ENCODE data around the gene GRAP2.
"Not testable (repeated sequence)": the region's sequence is repeated elsewhere in the genome, so short reads cannot be mapped to it uniquely, and the experiment has no call there.

GRAP2 gene

GRCh38 chr22:39991159-39991860 is 90.4 kb downstream of the GRAP2 start:
- no peak for DNase-seq

DNA sequence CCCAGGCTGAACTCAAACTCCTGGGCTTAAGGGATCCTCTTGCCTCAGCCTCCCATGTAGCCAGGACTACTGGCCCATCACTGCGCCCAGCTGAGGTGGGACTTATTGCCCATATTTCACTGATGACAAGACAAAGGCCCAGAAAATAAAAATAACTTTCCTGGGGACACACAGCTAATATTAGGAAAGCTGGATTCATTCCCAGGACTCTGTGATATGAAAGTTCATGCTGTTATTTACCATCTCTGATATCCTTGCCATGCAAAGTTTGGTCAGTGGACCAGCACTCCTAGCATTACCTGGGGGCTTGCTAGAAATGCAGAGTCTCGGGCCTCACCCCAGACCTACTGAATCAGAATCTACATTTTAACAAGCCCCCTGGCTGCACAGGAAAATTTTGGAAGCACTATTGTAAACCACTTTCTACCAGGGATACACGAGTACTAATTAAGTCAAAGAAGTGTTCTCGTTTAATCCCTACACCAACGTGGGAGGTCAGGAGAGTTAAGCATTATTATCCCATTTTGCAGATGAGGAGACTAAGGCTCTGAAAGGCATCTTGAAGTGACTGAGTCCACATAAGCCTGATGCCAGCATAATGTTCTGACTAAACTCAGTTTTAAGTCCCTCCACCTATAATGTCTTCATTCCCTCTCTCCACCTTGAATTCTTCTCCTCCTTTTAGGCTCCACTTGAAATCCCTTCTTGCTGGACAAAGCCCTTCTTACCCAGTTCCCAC is 91.4 kb downstream of the GRAP2 start:
- DNase-seq, result no peak

- DNase-seq, result not testable (repeated sequence)
Measured at GRCh38 chr22:39992894-39993293, 92.0 kb downstream of the GRAP2 start.

DNA sequence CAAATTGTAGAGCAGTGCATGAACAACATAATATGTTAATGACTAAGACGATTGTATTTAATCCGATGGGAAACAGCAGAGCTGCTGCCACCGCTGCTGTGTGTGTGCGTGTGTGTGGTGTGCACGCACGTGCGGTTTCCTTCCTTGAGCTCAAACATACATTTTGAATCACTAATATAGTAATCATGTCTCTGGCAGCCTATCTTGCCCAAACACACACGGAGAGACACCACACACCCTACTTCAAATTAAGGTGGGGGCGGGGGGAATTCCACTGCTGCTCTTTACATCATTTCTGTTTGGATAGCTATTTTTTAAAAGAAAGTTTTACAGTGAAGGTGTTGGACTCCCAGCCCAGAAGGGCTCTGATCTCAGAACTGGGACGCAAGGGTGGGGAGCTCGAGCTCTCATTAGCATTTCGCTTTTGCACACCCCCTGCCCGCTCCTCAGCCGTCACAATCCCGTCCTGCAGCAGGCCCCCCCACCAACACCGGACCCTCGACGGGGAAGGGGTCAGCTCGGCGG is 93.2 kb downstream of the GRAP2 start:
- peak in 2 of 56 donors; percentile 7 to 10 for DNase-seq

DNA sequence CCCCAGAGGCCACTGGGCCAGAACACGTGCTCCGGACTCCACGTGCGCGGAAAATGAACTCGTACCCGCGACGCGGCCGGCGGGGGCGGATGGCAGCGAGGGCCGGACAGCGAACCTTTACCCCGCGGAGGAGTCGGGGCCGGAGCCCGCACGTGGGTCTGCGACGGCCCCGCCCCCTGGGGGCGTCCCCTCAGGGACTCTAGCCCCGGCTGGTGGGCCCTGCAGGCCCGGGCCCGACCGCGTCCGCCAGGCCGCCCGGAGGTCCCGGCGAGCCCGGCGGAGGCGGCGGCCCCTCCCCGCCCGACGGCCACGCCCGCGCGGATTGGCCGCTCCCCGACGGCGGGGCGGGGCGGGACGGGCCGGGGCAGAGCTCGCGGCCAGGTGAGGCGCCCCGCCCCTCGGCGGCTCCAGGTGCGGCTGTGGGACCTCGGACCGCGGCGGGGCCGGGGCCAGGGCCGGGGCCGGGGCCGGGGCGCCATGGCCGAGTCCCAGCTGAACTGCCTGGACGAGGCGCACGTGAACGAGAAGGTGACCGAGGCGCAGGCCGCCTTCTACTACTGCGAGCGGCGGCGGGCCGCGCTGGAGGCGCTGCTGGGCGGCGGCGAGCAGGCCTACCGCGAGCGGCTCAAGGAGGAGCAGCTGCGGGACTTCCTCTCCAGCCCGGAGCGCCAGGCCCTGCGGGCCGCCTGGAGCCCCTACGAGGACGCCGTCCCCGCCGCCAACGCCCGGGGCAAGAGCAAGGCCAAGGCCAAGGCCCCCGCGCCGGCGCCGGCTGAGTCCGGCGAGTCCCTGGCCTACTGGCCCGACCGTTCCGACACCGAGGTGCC is 93.9 kb downstream of the GRAP2 start, which contains the start of gene FAM83F:
FAM83F (plus strand) TSS at position 389 of the 827 bp plus-strand sequence; CDS start at position 478, 89 bp downstream.
- peak in 1 of 56 donors; percentile 9 for DNase-seq

DNA sequence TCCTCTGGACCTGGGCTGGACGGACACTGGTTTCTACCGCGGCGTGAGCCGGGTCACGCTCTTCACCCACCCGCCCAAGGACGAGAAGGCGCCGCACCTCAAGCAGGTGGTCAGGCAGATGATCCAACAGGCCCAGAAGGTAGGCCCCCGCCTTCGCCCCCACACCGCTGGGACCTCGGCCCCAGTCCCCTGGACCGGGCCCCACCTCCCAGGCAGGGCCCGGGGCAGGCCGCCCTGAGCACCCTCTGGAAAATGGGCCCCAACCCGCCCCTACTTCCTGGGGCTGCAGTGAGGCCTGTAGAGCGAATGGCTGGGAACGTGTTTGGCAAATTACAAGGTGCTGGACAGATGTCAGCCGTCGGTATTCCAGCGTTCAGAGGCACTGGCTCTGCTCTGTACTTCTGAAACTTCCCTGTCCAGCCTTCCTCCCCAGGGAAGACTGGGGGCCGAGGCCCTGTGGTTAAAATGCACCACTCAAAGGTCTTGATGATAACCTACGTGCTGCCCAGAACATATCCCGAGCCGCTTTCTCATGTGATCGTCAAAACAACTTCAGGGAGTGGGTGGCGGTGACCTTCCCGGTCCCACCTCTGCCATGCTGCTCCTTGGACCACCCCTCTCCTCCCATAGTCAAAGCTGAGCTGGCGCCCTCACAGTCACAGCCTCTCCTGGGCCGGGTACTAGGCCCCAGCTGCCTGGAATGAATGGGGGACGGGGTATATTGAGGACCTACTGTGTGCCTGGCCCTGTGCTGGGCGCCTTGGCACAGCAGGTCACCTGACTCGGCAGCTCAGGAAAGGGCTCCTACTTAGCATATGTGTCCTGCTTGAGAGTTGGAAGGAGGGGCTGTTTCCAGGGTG is 94.7 kb downstream of the GRAP2 start:
- DNase-seq, result no peak

GRCh38 chr22:39996732-39997131 is 95.8 kb downstream of the GRAP2 start:
- no peak for DNase-seq

GRCh38 chr22:39997421-39997820 is 96.5 kb downstream of the GRAP2 start:
- no peak for DNase-seq

- DNase-seq, result no peak
Measured at GRCh38 chr22:39997939-39998726, 97.2 kb downstream of the GRAP2 start.

DNA sequence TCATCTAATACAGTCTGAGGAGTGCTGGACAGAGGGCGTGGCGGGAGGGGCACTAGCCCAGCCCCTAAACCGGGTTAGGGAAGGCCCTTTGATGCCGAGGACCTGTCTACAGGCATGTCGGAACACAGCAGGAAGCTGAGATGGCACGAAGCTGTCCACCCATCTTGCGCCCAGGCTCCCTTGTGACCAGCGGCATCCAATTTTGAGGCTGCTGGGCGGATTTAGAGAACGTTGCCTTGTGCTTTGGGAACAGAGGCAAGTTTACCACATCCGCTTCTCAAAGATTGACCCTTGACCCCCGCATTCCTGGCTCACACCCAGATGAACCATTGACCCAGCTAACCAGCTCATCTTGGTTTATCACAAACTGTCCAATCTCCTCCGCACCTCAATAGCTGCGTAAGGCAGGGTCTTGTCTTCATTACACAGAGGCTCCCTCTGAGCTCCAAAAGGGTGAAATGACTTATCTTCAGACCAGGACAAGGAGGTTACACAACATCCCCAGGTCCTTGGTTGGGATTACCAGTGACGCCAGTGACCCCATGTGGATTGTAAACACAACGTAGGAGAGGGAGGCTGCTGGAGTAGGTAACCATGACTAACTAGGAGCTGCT is 98.4 kb downstream of the GRAP2 start:
- DNase-seq, result no peak

GRCh38 chr22:40000171-40000570 is 99.3 kb downstream of the GRAP2 start:
- DNase-seq, result no peak

- no peak for DNase-seq
Measured at GRCh38 chr22:40001106-40001505, 100.2 kb downstream of the GRAP2 start.

DNA sequence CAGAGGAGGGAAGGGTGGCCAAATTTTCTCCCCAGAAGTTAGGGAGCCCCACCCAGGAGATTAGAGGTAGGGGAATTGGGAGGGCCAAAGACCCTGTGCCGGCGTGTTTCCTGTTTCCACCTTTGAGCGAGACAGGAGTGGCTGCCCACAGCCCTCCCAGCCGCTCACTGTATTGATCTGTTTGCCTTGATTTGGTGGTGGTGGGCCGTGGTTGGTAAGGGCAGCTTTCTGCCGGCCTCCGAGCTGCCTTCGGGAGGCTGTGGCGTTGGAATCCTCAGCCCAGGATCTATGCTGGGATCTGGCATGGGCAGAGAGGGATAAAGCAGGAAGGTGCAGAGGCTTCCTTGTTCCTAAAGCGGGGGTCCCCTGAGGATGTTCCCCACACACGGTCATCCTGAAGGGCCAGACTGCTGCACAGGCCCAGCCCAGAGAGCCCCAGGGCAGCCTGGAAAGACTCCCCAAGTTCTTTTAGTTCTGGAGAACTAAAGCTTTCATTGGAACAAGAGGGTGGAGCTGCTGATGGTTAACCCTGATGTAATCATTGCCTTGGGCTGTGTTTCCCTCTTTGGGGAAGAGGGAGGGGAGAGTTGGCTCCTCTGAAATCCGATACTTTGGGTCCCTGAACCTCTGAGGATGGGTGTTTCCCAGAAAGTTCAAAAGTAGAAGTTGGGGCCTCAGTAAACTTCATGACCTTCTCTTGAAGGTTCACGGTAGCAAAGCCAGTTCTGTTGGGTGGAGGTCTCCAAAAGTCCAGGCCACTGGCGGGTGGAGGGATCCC is 101.1 kb downstream of the GRAP2 start:
- no peak for DNase-seq

- DNase-seq, result no peak
Measured at GRCh38 chr22:40002935-40003715, 102.2 kb downstream of the GRAP2 start.

DNA sequence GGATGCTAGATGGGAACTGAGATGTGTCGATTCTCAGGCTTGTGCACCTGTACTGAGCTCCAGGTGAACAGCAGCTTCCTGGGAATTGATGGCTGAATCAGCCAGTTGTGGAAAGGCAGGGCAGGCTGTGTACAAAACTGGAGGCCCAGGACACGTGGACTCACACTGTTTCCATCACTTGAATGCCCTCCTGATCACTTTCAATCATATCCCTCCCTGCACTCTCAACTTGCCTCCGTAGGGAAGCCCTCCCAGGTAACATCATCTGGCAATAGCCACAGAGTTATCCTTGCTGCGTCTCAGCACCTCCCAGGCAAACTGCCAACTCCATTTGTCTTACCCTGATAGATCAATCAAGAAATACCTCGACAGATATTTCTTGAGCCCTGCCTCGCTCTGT is 104.0 kb downstream of the GRAP2 start:
- DNase-seq, result no peak

GRCh38 chr22:40006641-40007040 is 105.8 kb downstream of the GRAP2 start:
- DNase-seq, result no peak

DNA sequence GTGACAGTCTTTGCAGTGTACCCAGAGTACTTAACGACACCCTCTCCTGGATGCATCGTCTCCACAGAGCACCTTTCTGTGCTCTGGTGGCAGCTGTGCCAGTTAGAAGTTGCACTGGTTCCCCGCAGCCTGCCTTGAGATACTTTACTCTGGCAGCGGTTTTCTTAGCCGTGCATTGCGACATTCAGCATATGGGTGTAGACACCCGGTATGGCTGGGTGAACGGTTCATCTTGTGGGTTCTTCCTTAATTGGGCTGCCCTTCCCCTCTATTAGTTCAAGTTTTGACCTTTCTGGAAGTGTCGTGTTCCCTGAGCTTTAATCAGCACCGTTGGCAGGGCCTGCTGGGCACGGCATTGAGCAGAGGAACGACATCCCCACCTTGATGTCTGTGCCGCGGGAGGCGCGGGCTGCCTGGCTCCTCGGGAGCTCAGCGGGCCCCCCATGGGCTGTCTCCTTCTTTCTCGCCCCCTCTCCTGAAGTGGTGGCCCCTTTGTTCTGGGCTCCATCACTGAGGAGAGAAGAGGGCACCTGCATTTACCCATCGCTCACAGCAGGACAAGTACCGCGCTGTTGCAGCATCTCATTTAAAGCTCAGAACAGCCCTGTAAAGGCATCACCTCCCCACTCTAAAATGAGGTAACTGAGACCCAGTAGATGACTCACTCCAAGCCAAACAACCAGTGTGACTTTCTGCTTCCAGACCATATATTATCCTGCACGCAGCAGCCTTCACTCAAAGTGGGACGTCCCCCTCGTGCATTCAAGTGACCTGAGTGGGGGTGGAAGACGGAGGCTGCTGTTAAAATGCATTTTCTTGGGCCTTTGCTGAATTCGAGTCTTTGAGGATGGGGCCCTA is 107.2 kb downstream of the GRAP2 start:
- no peak for DNase-seq
